Mucosa of descending colon (tissue), 3 donors: ENCODE measurements around the gene EGFL8. TPM values are rescaled to one million over a fixed set of nuclear protein-coding genes. Genes with fewer than 3 reads are reported as not detected.

Experiments used
- ATAC-seq: fragments of 200-7000 bp; cut with Tn5 transposase; one replicate; pipeline ENCODE4 v1.9.1; 2020; ENCODE audit warnings: mild to moderate bottlenecking, moderate library complexity
- DNase-seq, 3 donors: peaks; one replicate each; pipeline ENCODE4 v3.0.0-alpha.2; 2020
- H3K36me3 ChIP-seq: fragments of 200-600 bp; one replicate; pipeline ENCODE4 v1.8.0; 2021; ENCODE audit warnings: low read depth, mild to moderate bottlenecking
- H3K4me1 ChIP-seq: fragments of 200-600 bp; one replicate; pipeline ENCODE4 v1.8.0; 2021; ENCODE audit warnings: low read depth, mild to moderate bottlenecking
- H3K4me3 ChIP-seq: fragments of 200-600 bp; one replicate; pipeline ENCODE4 v1.8.0; 2021; ENCODE audit warnings: mild to moderate bottlenecking
- H3K9me3 ChIP-seq: fragments of 200-600 bp; one replicate; pipeline ENCODE4 v1.8.0; 2021; ENCODE audit warnings: mild to moderate bottlenecking
- CTCF ChIP-seq: fragments of 200-600 bp; IDR thresholded peaks from one replicate; pipeline ENCODE4 v1.8.0; 2022; ENCODE audit warnings: antibody characterized with exemption, mild to moderate bottlenecking
- intact Hi-C, 2 donors: fragments of 100-400 bp; cut with DNase I in 1 of 2; cut with micrococcal nuclease in 1 of 2; formaldehyde crosslinking; loops; one replicate each; pipeline versions ENCODE4 v1.11.0 to v1.11.1; 2022; cut with DNase I, micrococcal nuclease
- total RNA-seq, 3 donors: library from RNA; stranded (reverse); fragmentation: NEBNext Ultra II Directional in 2 of 3; extraction: Animal tissue kit (Norgen Biotek cat#: 25700) in 2 of 3; gene quantifications; one replicate each; pipeline versions ENCODE4 v1.2.1 to v1.2.4, GENCODE V29; 2021 to 2023
- donor health status: DM: no; HTN: no; CAD: no; lungs with moderate emphysema.
- donor health status: DM: no; HTN: no; CAD: no.
- donor health status: DM: no; HTN: yes; CAD: no.

EGFL8 gene
- total RNA-seq, 3 donors from 2014 or later: 16.9 to 32.1 (median 21.5) TPM

GRCh38 chr6:32153564-32154513 lies 10.6 kb upstream of the EGFL8 start, which contains the start of gene PPT2:
TSS of gene PPT2 (plus strand) at chr6:32154141. CDS start at chr6:32154595, 454 bp downstream.
- intact Hi-C loops: no loop called here
- ATAC-seq: peak; percentile 80
- Histone ChIP-seq H3K36me3 (no peaks in the 10 kb centered on the region), H3K4me3 (peak within 1 kb of the TSS; percentile 42), H3K4me1 (peaks cover 26% of the 10 kb centered on the region), H3K9me3 (no peaks in the 10 kb centered on the region)
- no peak for TF ChIP-seq CTCF
- peak; percentile 86 to 89 (median 87) for DNase-seq

- intact Hi-C loops: no loop called here
- ATAC-seq (peak; percentile 88), DNase-seq (peak; percentile 82 to 85 (median 83))
- H3K4me3 ChIP-seq: peak overlapping the region; percentile 42
- H3K9me3 ChIP-seq: no peaks in the 10 kb centered on the region
- peaks cover 26% of the 10 kb centered on the region for H3K4me1 ChIP-seq
- peak; percentile 16 for TF ChIP-seq CTCF
- no peaks in the 10 kb centered on the region for H3K36me3 ChIP-seq
Measured at GRCh38 chr6:32154514-32155161, 9.8 kb upstream of the EGFL8 start.

- no peak for ATAC-seq
- TF ChIP-seq CTCF: no peak
- intact Hi-C loops: no loop called here
- Histone ChIP-seq H3K36me3 (no peaks in the 10 kb centered on the region), H3K4me3 (no peak overlapping the region), H3K4me1 (peaks cover 26% of the 10 kb centered on the region), H3K9me3 (no peaks in the 10 kb centered on the region)
- no peak for DNase-seq
Measured at GRCh38 chr6:32156891-32157290, 7.5 kb upstream of the EGFL8 start.

DNA sequence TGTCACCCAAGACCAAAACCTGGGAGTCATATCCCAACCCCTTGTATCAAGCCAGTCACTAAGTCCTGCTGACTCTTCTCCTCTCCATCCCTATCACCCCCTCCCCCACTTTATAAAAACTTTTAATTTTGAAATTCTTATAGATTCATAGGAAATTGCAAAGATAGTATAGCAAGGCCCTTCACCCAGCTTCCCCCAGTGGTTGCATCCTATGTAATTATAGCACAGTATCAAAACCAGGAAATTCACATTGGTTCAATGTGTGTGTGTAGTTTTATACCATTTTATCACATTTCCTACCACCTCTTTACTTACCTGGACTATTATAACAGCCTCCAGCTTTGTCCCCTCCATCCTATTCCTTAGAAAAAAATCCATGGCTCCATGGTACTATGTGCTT lies 6.3 kb upstream of the EGFL8 start:
- TF ChIP-seq CTCF: no peak
- H3K9me3 ChIP-seq: no peaks in the 10 kb centered on the region
- H3K4me1 ChIP-seq: peaks cover 22% of the 10 kb centered on the region
- intact Hi-C loops: no loop called here
- no peaks in the 10 kb centered on the region for H3K36me3 ChIP-seq
- no peak overlapping the region for H3K4me3 ChIP-seq
- ATAC-seq (no peak), DNase-seq (no peak)

GRCh38 chr6:32163559-32164258 lies 686 bp upstream of the EGFL8 start:
- no peak for DNase-seq
- no peak for TF ChIP-seq CTCF
- H3K4me3 ChIP-seq: no peak overlapping the region
- no peak for ATAC-seq
- no peaks in the 10 kb centered on the region for H3K9me3 ChIP-seq
- no peaks in the 10 kb centered on the region for H3K36me3 ChIP-seq
- intact Hi-C loops: no loop called here
- no peaks in the 10 kb centered on the region for H3K4me1 ChIP-seq
